Right hindlimb (tissue), 1 donor: ENCODE data around the gene RUNDC3A.

Source experiments
- DNase-seq: peaks from one replicate; pipeline ENCODE4 v3.0.0-alpha.2; 2018

The RUNDC3A gene

GRCh38 chr17:44308320-44308818 lies at the start of gene RUNDC3A:
TSS of gene RUNDC3A (plus strand) at chr17:44308601. CDS start at chr17:44308833, 232 bp downstream.
- DNase-seq, result peak; percentile 94

- DNase-seq, result no peak
These were observed 49.5 kb upstream of the RUNDC3A start for GRCh38 chr17:44258811-44259351.

GRCh38 chr17:44260296-44260695 lies 48.1 kb upstream of the RUNDC3A start:
- no peak for DNase-seq

- no peak for DNase-seq
These were observed 45.7 kb upstream of the RUNDC3A start for GRCh38 chr17:44262654-44263225.

- DNase-seq, result no peak
These were observed 45.0 kb upstream of the RUNDC3A start for GRCh38 chr17:44263345-44263902.

GRCh38 chr17:44266402-44267164 lies 41.8 kb upstream of the RUNDC3A start:
- DNase-seq, result no peak

- DNase-seq, result no peak
These were observed 41.3 kb upstream of the RUNDC3A start for GRCh38 chr17:44267165-44267455.

- no peak for DNase-seq
These were observed 40.4 kb upstream of the RUNDC3A start, which contains the start of gene SLC4A1 for GRCh38 chr17:44267818-44268490. TSS of gene SLC4A1 (minus strand) at chr17:44268135. CDS start at chr17:44262866, 5,269 bp downstream.

- no peak for DNase-seq
These were observed 39.5 kb upstream of the RUNDC3A start for GRCh38 chr17:44268709-44269534.

GRCh38 chr17:44269535-44270240 lies 38.7 kb upstream of the RUNDC3A start:
- peak; percentile 78 for DNase-seq

- no peak for DNase-seq
These were observed 36.0 kb upstream of the RUNDC3A start for GRCh38 chr17:44272321-44272951.

GRCh38 chr17:44272954-44273353 lies 35.4 kb upstream of the RUNDC3A start:
- no peak for DNase-seq

GRCh38 chr17:44273607-44274006 lies 34.8 kb upstream of the RUNDC3A start:
- DNase-seq, result no peak

- DNase-seq, result no peak
These were observed 30.4 kb upstream of the RUNDC3A start for GRCh38 chr17:44277976-44278375.

- DNase-seq, result no peak
These were observed 29.1 kb upstream of the RUNDC3A start for GRCh38 chr17:44279346-44279665.

GRCh38 chr17:44279666-44280391 lies 28.6 kb upstream of the RUNDC3A start:
- DNase-seq, result peak; percentile 71

- DNase-seq, result no peak
These were observed 27.9 kb upstream of the RUNDC3A start for GRCh38 chr17:44280392-44280937.

GRCh38 chr17:44281570-44281969 lies 26.8 kb upstream of the RUNDC3A start:
- no peak for DNase-seq

GRCh38 chr17:44282264-44282663 lies 26.1 kb upstream of the RUNDC3A start:
- no peak for DNase-seq

- DNase-seq, result no peak
These were observed 24.9 kb upstream of the RUNDC3A start for GRCh38 chr17:44283344-44284023.
